ENCODE results near the gene FEM1B.

GRCh38 chr15:68281008-68281407, 3.5 kb downstream of the FEM1B start:
- TF ChIP-seq CTCF (IDR thresholded peaks at IDR 0.05) (no peak), POLR2A (IDR thresholded peaks at IDR 0.05) (no peak)

All from testis (tissue), 2 donors.